HepG2 (cell line): ENCODE results near the gene BTN1A1. TPM values are rescaled to one million over a fixed set of nuclear protein-coding genes. Genes with fewer than 3 reads are reported as not detected.

ENCODE experiments used
- ATF7-NPFF ChIP-seq: sonication (generic); formaldehyde crosslinking; IDR thresholded peaks from 2 replicates; pipeline ENCODE4 v1.8.1; 2023; ENCODE audit warnings: mild to moderate bottlenecking, low read depth, missing genetic modification reagents, moderate library complexity
- CENPX ChIP-seq: sonication (generic); formaldehyde crosslinking; IDR thresholded peaks from 2 replicates; pipeline ENCODE4 v1.9.0; 2021; ENCODE audit warnings: mild to moderate bottlenecking, missing genetic modification reagents, moderate library complexity
- CHD2 ChIP-seq: IDR thresholded peaks from 2 replicates; pipeline ENCODE4 v1.6.1; 2011; ENCODE audit warnings: low read depth, low read length, improper control_type of control experiment
- KLF15 ChIP-seq: sonication (generic); formaldehyde crosslinking; IDR thresholded peaks from 2 replicates; pipeline ENCODE4 v1.8.1; 2023; ENCODE audit warnings: borderline replicate concordance, mild to moderate bottlenecking, inconsistent platforms, missing genetic modification reagents, mixed read lengths
- KLF9 ChIP-seq: IDR thresholded peaks from 2 replicates; pipeline ENCODE4 v1.6.1; 2016; ENCODE audit warnings: low read depth
- MAZ ChIP-seq, 2 experiments: sonication (generic) in 1 of 2; formaldehyde crosslinking in 1 of 2; IDR thresholded peaks; 2 replicates each; pipeline versions ENCODE4 v1.5.0 to v1.6.1; 2012 to 2020; ENCODE audit warnings: low read depth in 2 of 2, mild to moderate bottlenecking in 2 of 2, borderline replicate concordance in 1 of 2, improper control_type of control experiment in 1 of 2, low read length in 1 of 2, missing genetic modification reagents in 1 of 2, moderate library complexity in 1 of 2
- PCBP2 ChIP-seq: fragments of 200-400 bp; formaldehyde crosslinking; optimal IDR thresholded peaks from 2 replicates; pipeline ENCODE3; 2018; ENCODE audit warnings: low read length, low read depth; ENCODE audit not compliant: poor library complexity, severe bottlenecking
- PHB2 ChIP-seq: fragments of 450-650 bp; IDR thresholded peaks from 2 replicates; pipeline ENCODE4 v1.6.1; 2018; ENCODE audit not compliant: partially characterized antibody
- RAD21 ChIP-seq: fragments of 450-650 bp; formaldehyde crosslinking; IDR thresholded peaks from 2 replicates; pipeline ENCODE4 v1.5.0; 2020; ENCODE audit warnings: mild to moderate bottlenecking
- RARA ChIP-seq: IDR thresholded peaks from 2 replicates; pipeline ENCODE4 v1.6.1; 2016; ENCODE audit warnings: missing genetic modification reagents, missing compliant biosample characterization
- RELA ChIP-seq: sonication (generic); formaldehyde crosslinking; IDR thresholded peaks from 2 replicates; pipeline ENCODE4 v1.4.0; 2020; ENCODE audit warnings: missing genetic modification reagents
- RFX1 ChIP-seq: fragments of 450-650 bp; IDR thresholded peaks from 2 replicates; pipeline ENCODE4 v1.6.1; 2017
- SMC3 ChIP-seq: IDR thresholded peaks from 2 replicates; pipeline ENCODE4 v1.6.1; 2011; ENCODE audit warnings: low read length, improper control_type of control experiment
- TCF7 ChIP-seq: sonication (generic); IDR thresholded peaks from 2 replicates; pipeline ENCODE4 v1.6.1; 2016; ENCODE audit warnings: antibody characterized with exemption, low read depth
- THAP11 ChIP-seq: IDR thresholded peaks from 2 replicates; pipeline ENCODE4 v1.6.1; 2016; ENCODE audit warnings: missing biosample characterization, missing genetic modification reagents
- ZNF234 ChIP-seq: sonication (generic); formaldehyde crosslinking; conservative IDR thresholded peaks from 2 replicates; pipeline ENCODE4 v1.5.1; 2020; ENCODE audit warnings: mild to moderate bottlenecking, missing genetic modification reagents
- ZNF24 ChIP-seq: fragments of 450-650 bp; IDR thresholded peaks from 2 replicates; pipeline ENCODE4 v1.6.1; 2017; ENCODE audit warnings: antibody characterized with exemption, mild to moderate bottlenecking
- ZNF264 ChIP-seq: sonication (generic); formaldehyde crosslinking; IDR thresholded peaks from 2 replicates; pipeline ENCODE4 v1.4.0; 2020; ENCODE audit warnings: missing genetic modification reagents
- ZNF281 ChIP-seq: sonication (generic); formaldehyde crosslinking; IDR thresholded peaks from 2 replicates; pipeline ENCODE4 v1.4.0; 2020; ENCODE audit warnings: missing genetic modification reagents, borderline replicate concordance
- ZNF609 ChIP-seq: sonication (generic); formaldehyde crosslinking; IDR thresholded peaks from 2 replicates; pipeline ENCODE4 v1.4.0; 2020; ENCODE audit warnings: mild to moderate bottlenecking, missing genetic modification reagents, borderline replicate concordance
- ZSCAN5A ChIP-seq: sonication (generic); formaldehyde crosslinking; IDR thresholded peaks from 2 replicates; pipeline ENCODE4 v1.8.0; 2022; ENCODE audit warnings: mild to moderate bottlenecking, missing genetic modification reagents, borderline replicate concordance
- polyA plus RNA-seq, 8 experiments: library from polyadenylated mRNA; depleted of rRNA in 3 of 8; stranded (reverse) in 7 of 8; unstranded in 1 of 8; fragments of >200 nt; fragmentation: Illumina TruSeq in 4 of 8; extraction: Trizol in 4 of 8; gene quantifications; 2 replicates each; pipeline versions ENCODE4 v1.2.1 to v1.2.3, GENCODE V29; 2011 to 2016; ENCODE audit warnings: low read depth in 4 of 8, missing spikeins in 1 of 8, mixed read lengths in 1 of 8; ENCODE audit not compliant: insufficient read depth in 1 of 8
- total RNA-seq, 5 experiments: library from RNA; depleted of rRNA; stranded (reverse); fragments of >200 nt; fragmentation: Illumina TruSeq; extraction: Trizol; gene quantifications; 2 replicates each; pipeline ENCODE4 v1.2.3, GENCODE V29; 2016; ENCODE audit warnings: low read depth in 1 of 5

The BTN1A1 gene
- total and polyA plus RNA-seq, 2 of the 13 experiments (the other 11 are each of a cell fraction or from before 2014, with no cell fraction given), result 0.04 TPM; not detected in 1

GRCh38 chr6:26537846-26538571 lies 37.9 kb downstream of the BTN1A1 start, which contains the start of gene HMGN4 (continued):
- TF ChIP-seq KLF9 (CRISPR knock-in tag) (no peak), ZSCAN5A (0 out of 2 replicates have a peak, but pooled peaks have one; percentile 77), ATF7-NPFF (CRISPR knock-in tag) (peak; percentile 68), SMC3 (no peak), ZNF264 (peak; percentile 16; the same call in 1 of the 2 replicates), CENPX (CRISPR knock-in tag) (no peak), MAZ (IDR thresholded peaks at IDR 0.05; ENCODE audit: borderline replicate concordance, low read depth, low read length) (peak; percentile 19; the same call in 1 of the 2 replicates), MAZ (CRISPR knock-in tag; IDR thresholded peaks at IDR 0.05; ENCODE audit: low read depth) (no peak), RAD21 (CRISPR knock-in tag) (peak; percentile 32; the same call in 1 of the 2 replicates), ZNF281 (CRISPR knock-in tag) (no peak), RFX1 (no peak), THAP11 (CRISPR knock-in tag) (peak; percentile 78; the same call in 1 of the 2 replicates), ZNF24 (peak; percentile 98), TCF7 (no peak), RARA (CRISPR knock-in tag) (peak; percentile 5; the same call in 1 of the 2 replicates), CHD2 (no peak), RELA (CRISPR knock-in tag) (no peak), KLF15 (CRISPR knock-in tag) (no peak), PCBP2 (no peak), ZNF609 (CRISPR knock-in tag) (no peak), ZNF234 (CRISPR knock-in tag) (no peak), PHB2 (no peak)
